ENCODE data around the gene INPP5B.
A peak's percentile ranks its signal among the peaks of the same experiment; 100 is the strongest.

The INPP5B gene

DNA sequence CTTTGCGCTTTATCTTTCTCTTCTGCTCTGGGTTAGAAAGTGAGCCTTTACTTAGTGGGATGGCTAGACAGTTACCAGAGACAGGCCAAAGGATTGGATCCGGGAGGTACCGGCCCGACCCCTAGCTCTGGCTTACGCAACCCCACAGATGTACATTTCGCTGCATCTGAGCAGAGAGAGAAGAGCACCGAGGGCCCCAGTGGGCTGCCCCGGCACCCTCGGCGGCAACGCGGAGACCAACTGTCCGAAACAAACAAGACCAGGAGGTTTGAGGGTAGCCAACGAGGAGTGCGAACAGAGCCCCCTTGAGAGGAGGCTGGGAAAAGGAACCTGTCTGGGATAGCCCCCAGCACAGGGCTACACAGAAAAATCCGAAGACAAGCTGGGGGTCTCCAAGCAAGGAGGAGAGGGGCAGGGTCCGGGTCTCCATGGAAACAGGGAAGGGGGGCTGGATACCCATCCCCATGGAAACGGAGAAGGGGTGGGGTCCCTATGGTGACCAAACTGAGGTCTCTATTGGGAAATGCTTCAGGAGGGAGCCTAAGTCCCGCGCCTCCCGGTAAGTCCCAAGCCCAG, 87.8 kb downstream of the INPP5B start:
- Histone ChIP-seq H3K4me3 (ENCODE audit: low read depth, low read length) (peak overlapping the region; percentile 86), H4K12ac (ENCODE audit: low read depth, low read length) (peak overlapping the region; percentile 82), H2BK12ac (ENCODE audit: low read length) (no peak overlapping the region), H3K23ac (ENCODE audit: low read length) (no peak overlapping the region), H3K14ac (ENCODE audit: low read length) (peak overlapping the region; percentile 76), H2BK120ac (ENCODE audit: insufficient read depth, low read length, poor library complexity) (peak overlapping the region; percentile 34), H3K79me1 (ENCODE audit: low read length) (peaks cover 8% of the 10 kb centered on the region), H3K4ac (ENCODE audit: low read depth, low read length) (peak overlapping the region; percentile 80), H3K79me2 (ENCODE audit: control insufficient read depth, insufficient read depth, low read length, poor library complexity) (peaks cover 5% of the 10 kb centered on the region), H3K4me2 (ENCODE audit: low read length) (peak overlapping the region; percentile 84), H3K18ac (ENCODE audit: low read length) (peak overlapping the region; percentile 77), H2BK5ac (ENCODE audit: low read depth, low read length, poor library complexity) (peak overlapping the region; percentile 58), H4K8ac (ENCODE audit: low read depth, low read length) (peak overlapping the region; percentile 86), H2AFZ (ENCODE audit: insufficient read depth, low read length, poor library complexity) (peak overlapping the region; percentile 12), H2AK5ac (ENCODE audit: low read length) (peak overlapping the region; percentile 4), H3K9ac (ENCODE audit: low read length) (peak overlapping the region; percentile 83), H3K36me3 (ENCODE audit: control insufficient read depth in 1 of 2, insufficient read depth in 2 of 2, low read length in 2 of 2) (peaks cover 6 to 17% of the 10 kb centered on the region in 2 experiments), H4K91ac (ENCODE audit: low read depth, low read length) (peak overlapping the region; percentile 23), H3K4me1 (ENCODE audit: control insufficient read depth in 1 of 2, insufficient read depth in 2 of 2, low read length in 2 of 2) (peaks cover 0 to 3% of the 10 kb centered on the region in 2 experiments), H3K27ac (ENCODE audit: low read depth, low read length) (peak overlapping the region; percentile 15), H3K9me3 (ENCODE audit: insufficient read depth, low read depth, low read length) (peaks cover 1% of the 10 kb centered on the region), H3K27me3 (ENCODE audit: insufficient read depth, low read length) (no peaks in the 10 kb centered on the region)
- DNase-seq = peak; percentile 17 to 57
- WGBS (ENCODE audit: extremely low coverage, insufficient coverage, insufficient read length) = no CpG with 5 or more reads among the region's 21 CpGs

DNA sequence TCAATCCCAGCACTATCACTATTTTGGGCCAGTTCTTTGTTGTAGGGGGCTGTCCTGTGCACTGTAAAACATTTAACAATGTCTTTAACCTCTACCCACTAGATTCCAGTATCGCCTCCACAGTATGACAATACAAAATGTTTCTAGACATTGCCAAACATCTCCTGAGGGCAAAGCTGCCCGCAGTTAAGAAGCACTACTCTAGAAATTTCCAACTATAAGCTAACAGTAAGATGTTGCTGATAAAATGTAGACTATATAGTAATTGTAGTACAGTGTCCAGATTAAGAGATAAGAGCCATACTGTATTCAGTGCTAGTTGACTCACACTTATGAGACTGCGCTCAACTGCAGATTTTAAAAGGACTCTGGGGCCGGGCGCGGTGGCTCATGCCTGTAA, 92.4 kb downstream of the INPP5B start:
- Histone ChIP-seq H4K8ac (ENCODE audit: low read depth, low read length) (no peak overlapping the region), H3K18ac (ENCODE audit: low read length) (no peak overlapping the region), H3K4me2 (ENCODE audit: low read length) (no peak overlapping the region), H2BK5ac (ENCODE audit: low read depth, low read length, poor library complexity) (no peak overlapping the region), H4K12ac (ENCODE audit: low read depth, low read length) (no peak overlapping the region), H2AFZ (ENCODE audit: insufficient read depth, low read length, poor library complexity) (no peak overlapping the region), H3K79me1 (ENCODE audit: low read length) (peaks cover 5% of the 10 kb centered on the region), H3K27me3 (ENCODE audit: insufficient read depth, low read length) (no peaks in the 10 kb centered on the region), H3K36me3 (ENCODE audit: control insufficient read depth in 1 of 2, insufficient read depth in 2 of 2, low read length in 2 of 2) (peaks cover 7 to 8% of the 10 kb centered on the region in 2 experiments), H3K9ac (ENCODE audit: low read length) (no peak overlapping the region), H3K14ac (ENCODE audit: low read length) (no peak overlapping the region), H4K91ac (ENCODE audit: low read depth, low read length) (no peak overlapping the region), H3K4me1 (ENCODE audit: control insufficient read depth in 1 of 2, insufficient read depth in 2 of 2, low read length in 2 of 2) (no peaks in the 10 kb centered on the region), H3K79me2 (ENCODE audit: control insufficient read depth, insufficient read depth, low read length, poor library complexity) (peaks cover 5% of the 10 kb centered on the region), H3K23ac (ENCODE audit: low read length) (no peak overlapping the region), H3K9me3 (ENCODE audit: insufficient read depth, low read depth, low read length) (no peaks in the 10 kb centered on the region), H2BK12ac (ENCODE audit: low read length) (no peak overlapping the region), H2AK5ac (ENCODE audit: low read length) (no peak overlapping the region), H2BK120ac (ENCODE audit: insufficient read depth, low read length, poor library complexity) (no peak overlapping the region), H3K4ac (ENCODE audit: low read depth, low read length) (no peak overlapping the region), H3K27ac (ENCODE audit: low read depth, low read length) (no peak overlapping the region), H3K4me3 (ENCODE audit: low read depth, low read length) (no peak overlapping the region)
- DNase-seq = peak; percentile 86 to 98
- WGBS (ENCODE audit: extremely low coverage, insufficient coverage, insufficient read length) = no CpG with 5 or more reads among the region's 6 CpGs

- no peaks in the 10 kb centered on the region for H3K79me2 ChIP-seq (ENCODE audit: control insufficient read depth, insufficient read depth, low read length, poor library complexity)
- no peak overlapping the region for H2BK120ac ChIP-seq (ENCODE audit: insufficient read depth, low read length, poor library complexity)
- H2AFZ ChIP-seq (ENCODE audit: insufficient read depth, low read length, poor library complexity) = no peak overlapping the region
- H3K4me3 ChIP-seq (ENCODE audit: low read depth, low read length) = no peak overlapping the region
- no peak overlapping the region for H2AK5ac ChIP-seq (ENCODE audit: low read length)
- no peak overlapping the region for H3K23ac ChIP-seq (ENCODE audit: low read length)
- no peaks in the 10 kb centered on the region for H3K9me3 ChIP-seq (ENCODE audit: insufficient read depth, low read depth, low read length)
- H3K14ac ChIP-seq (ENCODE audit: low read length) = no peak overlapping the region
- H3K4me1 ChIP-seq (ENCODE audit: control insufficient read depth in 1 of 2, insufficient read depth in 2 of 2, low read length in 2 of 2) = no peaks in the 10 kb centered on the region
- no peak overlapping the region for H2BK5ac ChIP-seq (ENCODE audit: low read depth, low read length, poor library complexity)
- peaks cover 7 to 9% of the 10 kb centered on the region in 2 experiments for H3K36me3 ChIP-seq (ENCODE audit: control insufficient read depth in 1 of 2, insufficient read depth in 2 of 2, low read length in 2 of 2)
- no peaks in the 10 kb centered on the region for H3K27me3 ChIP-seq (ENCODE audit: insufficient read depth, low read length)
- no peak overlapping the region for H3K9ac ChIP-seq (ENCODE audit: low read length)
- no peak overlapping the region for H4K91ac ChIP-seq (ENCODE audit: low read depth, low read length)
- no peak overlapping the region for H3K18ac ChIP-seq (ENCODE audit: low read length)
- no peaks in the 10 kb centered on the region for H3K79me1 ChIP-seq (ENCODE audit: low read length)
- no peak overlapping the region for H4K12ac ChIP-seq (ENCODE audit: low read depth, low read length)
- no peak overlapping the region for H3K4ac ChIP-seq (ENCODE audit: low read depth, low read length)
- no peak for DNase-seq
- H2BK12ac ChIP-seq (ENCODE audit: low read length) = no peak overlapping the region
- H3K27ac ChIP-seq (ENCODE audit: low read depth, low read length) = no peak overlapping the region
- no peak overlapping the region for H4K8ac ChIP-seq (ENCODE audit: low read depth, low read length)
- no peak overlapping the region for H3K4me2 ChIP-seq (ENCODE audit: low read length)
These were observed 93.7 kb downstream of the INPP5B start for GRCh38 chr1:37853157-37853556.

DNA sequence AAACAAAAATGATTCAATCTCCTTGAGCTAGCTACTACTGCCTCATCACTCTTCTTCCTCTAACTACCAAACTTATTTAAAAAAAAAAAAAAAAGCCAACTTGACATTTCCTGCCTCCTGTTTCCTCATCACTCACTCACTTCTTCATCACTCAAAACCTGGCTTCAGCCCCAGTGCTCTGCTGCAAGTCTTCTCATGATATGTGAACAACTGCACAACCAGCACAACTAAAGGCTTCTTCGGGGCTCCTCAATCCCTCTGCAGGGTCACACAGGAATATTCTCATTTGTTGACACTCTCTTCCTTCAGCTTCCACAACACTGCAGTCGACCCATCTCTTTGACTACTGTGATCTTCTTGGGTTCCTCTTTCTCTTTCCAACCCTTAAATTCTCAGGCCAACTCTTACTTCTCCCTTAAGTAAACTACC, 95.1 kb downstream of the INPP5B start:
- Histone ChIP-seq H4K12ac (ENCODE audit: low read depth, low read length) (no peak overlapping the region), H3K79me1 (ENCODE audit: low read length) (no peaks in the 10 kb centered on the region), H2BK120ac (ENCODE audit: insufficient read depth, low read length, poor library complexity) (no peak overlapping the region), H3K79me2 (ENCODE audit: control insufficient read depth, insufficient read depth, low read length, poor library complexity) (no peaks in the 10 kb centered on the region), H3K9me3 (ENCODE audit: insufficient read depth, low read depth, low read length) (no peaks in the 10 kb centered on the region), H2BK12ac (ENCODE audit: low read length) (no peak overlapping the region), H2AFZ (ENCODE audit: insufficient read depth, low read length, poor library complexity) (no peak overlapping the region), H4K8ac (ENCODE audit: low read depth, low read length) (no peak overlapping the region), H3K36me3 (ENCODE audit: control insufficient read depth in 1 of 2, insufficient read depth in 2 of 2, low read length in 2 of 2) (peaks cover 4 to 6% of the 10 kb centered on the region in 2 experiments), H3K23ac (ENCODE audit: low read length) (no peak overlapping the region), H3K4me3 (ENCODE audit: low read depth, low read length) (no peak overlapping the region), H3K4ac (ENCODE audit: low read depth, low read length) (no peak overlapping the region), H3K27ac (ENCODE audit: low read depth, low read length) (no peak overlapping the region), H3K4me2 (ENCODE audit: low read length) (no peak overlapping the region), H4K91ac (ENCODE audit: low read depth, low read length) (no peak overlapping the region), H2BK5ac (ENCODE audit: low read depth, low read length, poor library complexity) (no peak overlapping the region), H3K27me3 (ENCODE audit: insufficient read depth, low read length) (no peaks in the 10 kb centered on the region), H3K4me1 (ENCODE audit: control insufficient read depth in 1 of 2, insufficient read depth in 2 of 2, low read length in 2 of 2) (no peaks in the 10 kb centered on the region), H3K9ac (ENCODE audit: low read length) (no peak overlapping the region), H2AK5ac (ENCODE audit: low read length) (no peak overlapping the region), H3K14ac (ENCODE audit: low read length) (no peak overlapping the region), H3K18ac (ENCODE audit: low read length) (no peak overlapping the region)
- DNase-seq = no peak
- no CpG with 5 or more reads among the region's 2 CpGs for WGBS (ENCODE audit: extremely low coverage, insufficient coverage, insufficient read length)

Measured in trophoblast cell (in vitro differentiated cells and primary cell).